ENCODE measurements around the gene INPP5A.
"Not testable (repeated sequence)": the region's sequence is repeated elsewhere in the genome, so short reads cannot be mapped to it uniquely, and the experiment has no call there.

Gene INPP5A

DNA sequence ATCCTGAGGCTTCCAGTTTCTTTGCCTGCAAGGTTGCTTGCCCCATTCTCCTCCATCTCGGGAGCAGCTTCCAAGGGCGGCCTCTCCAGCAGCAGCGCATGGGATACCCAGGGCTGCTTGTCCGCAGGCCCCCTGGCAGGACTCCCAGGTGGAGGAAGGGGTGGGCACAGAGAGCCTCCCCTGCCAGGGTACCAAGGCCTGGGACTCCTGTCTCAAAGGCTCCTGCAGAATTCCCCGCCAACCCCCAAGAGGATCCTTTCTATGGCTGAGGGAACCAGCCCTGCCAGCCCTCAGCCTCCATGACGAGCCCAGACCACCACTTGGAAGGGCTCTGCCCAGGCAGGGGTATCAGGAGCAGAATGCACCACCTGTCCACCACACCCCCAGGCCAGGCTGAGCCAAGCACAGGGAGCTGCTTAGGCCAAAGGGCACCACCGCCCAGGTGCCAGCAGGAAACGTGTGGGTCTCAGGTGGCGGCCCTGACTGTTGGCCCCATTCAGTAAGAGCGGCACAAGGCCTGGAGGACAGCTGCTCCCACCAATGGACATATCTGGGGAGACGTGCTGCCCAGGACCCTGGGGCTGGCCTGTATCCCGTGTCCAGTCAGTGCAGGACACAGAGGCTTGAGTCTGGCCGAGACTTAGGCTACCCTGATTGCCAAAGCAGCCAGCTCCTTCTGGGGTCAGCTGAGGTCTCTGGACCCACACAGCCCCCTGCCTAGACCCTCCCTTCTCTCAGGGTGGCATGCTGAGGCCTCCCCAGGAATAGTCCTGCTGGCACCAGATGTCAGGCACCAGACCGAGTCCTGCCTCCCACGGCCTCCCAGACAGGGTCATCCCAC is 33.8 kb upstream of the INPP5A start:
- no peak for DNase-seq

DNA sequence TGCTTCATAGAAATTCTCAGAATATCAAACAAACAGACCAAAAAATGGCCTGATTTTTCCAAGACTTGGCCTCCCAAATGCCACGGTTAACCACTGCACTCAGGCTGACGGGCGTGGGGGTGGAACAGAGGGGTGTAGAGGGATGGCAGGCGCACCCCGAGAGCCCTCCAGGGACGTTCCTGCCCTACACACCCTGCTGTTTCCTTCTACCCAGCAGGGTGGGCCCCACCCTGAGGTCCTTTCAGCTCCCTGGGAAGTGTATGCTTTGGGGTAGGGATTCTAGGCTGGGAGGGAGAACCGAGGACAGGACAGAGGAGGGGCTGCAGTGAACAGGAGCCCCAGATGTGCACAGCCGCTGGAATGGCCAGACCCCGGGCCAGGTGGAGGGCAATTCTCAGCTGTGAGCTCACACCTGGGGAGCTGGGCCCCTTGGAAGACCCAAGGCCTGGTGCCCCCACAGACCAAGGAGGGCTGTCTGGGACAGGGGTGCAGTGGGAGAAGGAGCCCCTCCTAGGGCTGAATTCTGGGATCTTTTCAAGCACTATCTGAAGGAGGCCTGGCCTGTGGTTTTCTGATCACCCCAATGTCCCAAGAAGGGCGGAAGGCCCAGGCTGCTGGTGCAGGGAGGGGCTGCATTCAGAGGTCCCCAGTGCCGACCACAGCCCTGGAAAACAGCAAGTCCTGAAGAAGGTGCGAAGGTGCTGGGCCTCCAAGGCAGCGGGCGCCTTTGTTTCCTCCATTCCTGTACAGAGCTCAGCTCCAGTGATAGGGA is 32.9 kb upstream of the INPP5A start:
- no peak for DNase-seq

DNA sequence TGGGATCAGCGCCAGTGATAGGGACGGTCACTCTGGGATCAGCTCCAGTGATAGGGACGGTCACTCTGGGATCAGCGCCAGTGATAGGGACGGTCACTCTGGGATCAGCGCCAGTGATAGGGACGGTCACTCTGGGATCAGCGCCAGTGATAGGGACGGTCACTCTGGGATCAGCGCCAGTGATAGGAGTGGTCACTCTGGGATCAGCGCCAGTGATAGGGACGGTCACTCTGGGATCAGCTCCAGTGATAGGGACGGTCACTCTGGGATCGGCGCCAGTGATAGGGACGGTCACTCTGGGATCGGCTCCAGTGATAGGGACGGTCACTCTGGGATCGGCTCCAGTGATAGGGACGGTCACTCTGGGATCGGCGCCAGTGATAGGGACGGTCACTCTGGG is 32.0 kb upstream of the INPP5A start:
- not testable (repeated sequence) for DNase-seq

DNA sequence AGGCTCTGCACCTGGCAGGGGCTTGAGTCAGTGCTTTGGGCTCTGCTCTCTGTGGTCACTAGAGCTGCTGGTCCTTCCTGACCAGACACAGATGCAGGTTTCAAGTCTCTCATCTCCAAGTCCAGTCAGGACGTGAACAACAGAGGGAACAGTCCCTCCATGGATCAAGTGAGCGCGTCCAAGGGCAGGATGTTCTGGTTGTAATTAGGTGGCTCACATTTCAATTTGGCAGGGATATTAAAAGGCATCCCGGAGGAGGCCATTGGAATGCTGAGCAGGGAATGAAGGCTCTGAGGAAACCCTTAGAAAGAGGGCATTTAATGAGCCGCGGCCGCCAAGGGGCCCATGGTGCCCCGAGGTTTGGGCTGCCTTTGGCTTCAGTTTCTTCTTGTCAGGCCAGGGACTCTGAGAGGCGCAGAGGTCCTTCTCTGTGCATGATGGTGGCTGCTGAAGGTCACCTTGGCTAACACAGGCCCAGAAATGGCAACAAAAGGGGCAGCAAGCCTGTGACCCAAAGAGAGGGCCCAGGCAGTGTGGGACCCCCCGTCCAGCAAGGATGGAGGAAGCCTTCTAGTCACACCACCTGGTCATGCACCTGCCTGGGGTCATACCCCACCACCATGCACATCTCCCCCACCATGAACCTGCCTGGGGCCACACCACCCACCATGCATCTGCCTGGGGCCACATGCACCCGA is 30.7 kb upstream of the INPP5A start:
- DNase-seq = no peak

GRCh38 chr10:132507409-132507955 is 30.1 kb upstream of the INPP5A start:
- no peak for DNase-seq

GRCh38 chr10:132507956-132508490 is 29.6 kb upstream of the INPP5A start:
- no peak for DNase-seq

GRCh38 chr10:132508581-132509443 is 28.8 kb upstream of the INPP5A start:
- DNase-seq = no peak

DNA sequence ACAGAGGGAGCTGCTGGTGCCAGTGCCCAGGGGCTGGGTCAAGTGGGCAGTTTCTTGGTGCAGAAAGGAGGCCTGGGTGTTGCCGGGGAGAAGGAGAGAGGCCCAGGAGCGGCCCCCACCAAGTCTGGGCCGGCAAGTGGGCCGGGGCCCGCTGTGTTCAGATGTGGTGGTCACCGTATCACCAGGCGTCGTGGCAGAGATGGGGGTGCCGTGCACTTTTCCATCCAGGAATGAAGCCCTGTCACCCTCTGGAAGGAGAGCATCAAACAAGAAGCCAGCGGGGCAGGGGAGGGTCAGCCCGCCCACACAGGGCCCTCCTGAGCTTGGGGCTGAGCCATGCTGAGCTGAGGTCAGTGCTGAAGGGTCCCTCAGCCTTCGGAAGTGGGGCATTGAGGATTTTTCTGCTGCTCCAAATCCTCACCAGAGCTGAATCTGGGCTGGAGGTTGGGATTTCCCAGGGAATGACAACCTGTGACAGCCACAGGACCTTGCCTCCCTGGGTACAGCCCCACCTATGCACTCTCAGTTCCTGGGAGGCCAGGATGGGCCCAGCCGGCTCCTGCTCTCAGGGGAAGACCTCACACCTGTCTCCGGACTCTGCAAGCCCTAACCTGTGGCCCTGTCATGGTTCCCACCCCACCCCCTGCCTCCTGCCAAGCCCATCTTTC is 27.9 kb upstream of the INPP5A start:
- no peak for DNase-seq

GRCh38 chr10:132510174-132510611 is 27.4 kb upstream of the INPP5A start:
- no peak for DNase-seq

- DNase-seq = no peak
These were observed 26.2 kb upstream of the INPP5A start for GRCh38 chr10:132511121-132512051.

DNA sequence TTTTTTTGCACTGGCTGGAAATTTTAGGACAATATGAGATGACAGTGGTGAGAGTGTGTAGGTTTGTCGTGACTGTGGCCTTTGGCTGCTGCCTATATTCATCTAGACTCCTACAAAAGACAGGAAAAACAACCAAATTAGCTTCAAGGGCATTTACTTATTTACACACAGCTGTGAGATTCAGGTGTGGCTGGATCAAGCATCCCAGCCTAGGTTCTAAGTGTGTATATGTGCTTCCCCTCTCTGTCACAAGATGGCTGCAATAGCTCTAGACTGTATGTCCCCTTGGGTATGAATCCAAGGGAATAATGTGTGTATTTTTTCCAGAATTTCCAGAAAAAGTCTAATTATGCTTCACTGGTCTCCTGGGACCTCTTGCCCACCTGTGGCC is 25.5 kb upstream of the INPP5A start:
- DNase-seq = no peak

DNA sequence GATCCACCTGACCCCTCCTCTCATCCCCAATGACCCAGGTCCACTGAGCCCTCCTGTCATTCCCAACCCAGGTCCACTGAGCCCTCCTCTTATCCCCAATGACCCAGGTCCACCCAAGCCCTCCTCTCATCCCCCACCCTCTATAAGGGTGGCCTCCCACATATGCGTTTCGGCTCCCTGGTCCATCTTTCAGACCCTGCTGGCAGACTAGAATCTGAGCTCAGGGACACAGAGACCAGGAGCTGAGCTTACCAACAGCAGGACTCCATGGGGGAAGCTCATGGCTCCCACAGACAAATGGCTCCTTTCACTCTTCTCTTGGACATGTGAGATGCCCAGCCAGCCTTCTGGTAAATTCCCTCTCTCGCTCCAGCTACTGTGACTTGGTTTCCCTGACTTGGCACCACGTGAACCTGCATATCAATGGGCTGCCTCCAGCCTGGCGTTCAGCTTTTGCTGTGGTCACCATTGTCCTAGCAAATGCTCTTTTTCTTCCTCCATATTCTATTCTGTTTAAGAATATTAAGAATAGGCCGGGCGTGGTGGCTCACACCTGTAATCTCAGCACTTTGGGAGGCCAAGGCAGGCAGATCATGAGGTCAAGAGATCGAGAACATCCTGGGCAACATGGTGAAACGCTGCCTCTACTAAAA is 24.8 kb upstream of the INPP5A start:
- no peak for DNase-seq

DNA sequence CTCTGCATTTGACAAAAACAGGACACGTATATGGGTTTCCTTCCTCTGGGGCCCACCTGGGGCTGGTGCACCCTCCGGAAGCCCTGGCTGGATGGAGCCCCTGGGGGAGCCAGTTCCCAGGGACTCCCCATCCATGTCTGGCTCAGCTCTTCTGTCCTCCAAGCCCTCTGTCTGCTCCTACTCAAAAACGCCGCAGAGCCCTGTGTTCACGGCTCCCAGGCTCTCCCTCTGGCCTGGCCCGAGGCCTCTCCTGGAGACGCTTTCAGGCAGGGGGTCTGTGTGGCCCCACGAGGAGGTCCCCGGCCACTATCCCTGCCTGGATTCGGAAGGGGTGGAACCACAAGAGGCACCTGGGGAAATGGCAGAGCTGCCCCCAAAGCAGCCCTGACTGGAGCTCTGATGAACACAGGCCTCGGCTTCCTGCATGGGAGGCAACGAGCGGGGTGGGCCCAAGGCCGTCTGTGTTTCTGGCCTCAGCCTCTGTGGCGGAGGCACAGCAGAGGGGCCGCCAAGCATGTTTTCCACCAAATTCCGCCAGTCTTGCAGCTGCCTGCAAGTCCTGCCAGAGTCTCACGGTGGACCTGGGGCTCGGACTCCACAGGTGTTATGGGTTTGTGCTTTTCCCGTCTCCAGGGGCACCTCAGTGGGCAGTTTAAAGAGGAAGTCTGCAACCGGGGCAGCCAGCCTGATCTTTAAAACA is 22.6 kb upstream of the INPP5A start:
- no peak for DNase-seq

DNA sequence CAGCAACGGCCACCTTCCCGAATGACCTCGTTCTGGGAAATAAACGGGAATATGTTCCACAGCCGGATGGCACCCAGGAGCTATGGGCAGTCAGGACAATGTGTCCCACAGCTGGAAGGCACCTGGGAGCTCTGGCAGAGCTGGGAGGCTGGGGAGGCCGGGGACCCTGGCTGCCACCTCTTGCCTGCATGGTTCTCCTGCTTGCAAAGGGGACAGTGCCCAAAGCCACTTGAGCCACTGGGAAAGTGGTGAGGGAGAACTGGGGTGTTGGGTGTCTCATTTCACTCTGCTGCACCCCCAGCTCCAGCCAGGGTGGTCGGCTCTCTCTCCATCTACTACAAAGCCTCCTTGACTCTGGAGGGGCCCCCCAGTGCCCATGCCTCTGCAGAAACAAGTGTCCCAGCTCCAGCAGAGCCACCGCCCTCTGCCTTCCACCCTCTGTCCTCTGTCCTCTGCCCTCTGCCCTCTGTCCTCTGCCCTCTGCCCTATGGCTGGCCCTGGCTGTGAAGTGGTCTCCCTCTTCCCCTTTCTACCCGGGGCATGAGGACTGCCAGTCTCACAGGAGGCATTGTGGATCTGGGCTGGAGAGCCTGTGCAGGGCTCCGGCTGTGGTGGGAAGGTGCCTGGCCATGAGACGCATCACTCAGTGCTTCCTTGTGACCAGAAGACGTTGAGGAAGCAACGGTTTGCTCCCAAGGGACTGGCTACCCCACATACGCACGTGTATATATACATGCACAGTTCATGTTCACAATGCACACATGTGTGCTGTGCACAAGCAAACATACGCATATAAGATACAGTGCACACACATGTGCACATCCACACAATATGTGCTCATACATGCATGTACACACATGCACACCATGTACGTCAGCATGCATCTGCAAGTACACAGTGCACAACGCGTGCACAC is 21.5 kb upstream of the INPP5A start:
- no peak for DNase-seq

- DNase-seq = no peak
These were observed 20.5 kb upstream of the INPP5A start for GRCh38 chr10:132516771-132517725.

DNA sequence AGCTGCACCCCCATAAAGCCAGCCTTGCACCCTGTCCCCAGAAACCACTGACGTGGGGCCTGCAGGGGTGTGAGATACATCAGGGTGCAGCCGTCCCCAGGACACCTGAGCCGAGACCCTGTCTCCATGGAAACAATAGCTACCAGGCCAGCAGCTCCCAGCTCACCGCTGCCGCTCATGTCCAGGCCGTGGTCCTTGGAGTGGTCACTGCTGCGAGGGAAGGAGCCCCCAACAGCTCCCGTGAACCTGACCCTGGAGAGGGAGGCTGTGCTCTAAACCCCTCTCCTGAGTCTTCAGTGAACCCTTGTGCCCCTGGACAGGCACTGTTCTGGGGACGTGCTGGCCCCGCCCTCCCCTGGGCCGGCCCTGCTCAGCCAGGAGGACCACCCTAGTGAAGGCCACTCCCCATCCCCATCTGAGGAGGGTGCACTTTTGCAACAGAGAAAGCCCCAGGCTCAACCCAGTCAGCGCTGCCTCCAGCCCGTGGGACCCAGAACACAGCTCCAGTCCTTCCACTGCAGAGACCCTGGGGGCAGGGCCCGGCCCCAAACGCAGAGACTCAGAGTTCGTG is 19.6 kb upstream of the INPP5A start:
- no peak for DNase-seq

Data from NCI-H2107 (cell line).